Measurements from ENCODE around the gene SRR. TPM values are rescaled to one million over a fixed set of nuclear protein-coding genes. Genes with fewer than 3 reads are reported as not detected.

Gene SRR
- total RNA-seq, 1 donor, result 20.6 TPM

GRCh38 chr17:2317796-2318195 is 14.0 kb downstream of the SRR start:
- no peak overlapping the region for H3K4me3 ChIP-seq (ENCODE audit: insufficient read depth, low read length)
- H2AFZ ChIP-seq (ENCODE audit: low read length), result no peak overlapping the region
- no peaks in the 10 kb centered on the region for H3K9me3 ChIP-seq (ENCODE audit: low read depth, low read length)
- no peak overlapping the region for H3K4me2 ChIP-seq (ENCODE audit: insufficient read depth, low read length)
- H4K20me1 ChIP-seq (ENCODE audit: insufficient read depth, low read length), result no peaks in the 10 kb centered on the region
- no peak for TF ChIP-seq CTCF (IDR thresholded peaks at IDR 0.05; ENCODE audit: extremely low read depth, low read depth, low read length)
- no peaks in the 10 kb centered on the region for H3K4me1 ChIP-seq (ENCODE audit: insufficient read depth, low read length)
- H3K27ac ChIP-seq (ENCODE audit: low read depth, low read length), result no peak overlapping the region
- no peak for DNase-seq (ENCODE audit: insufficient read length, low spot score, missing footprints)
- peaks cover 13% of the 10 kb centered on the region for H3K36me3 ChIP-seq (ENCODE audit: insufficient read depth, low read length)
- H3K27me3 ChIP-seq (ENCODE audit: insufficient read depth, low read length), result no peaks in the 10 kb centered on the region
- no peaks in the 10 kb centered on the region for H3K79me2 ChIP-seq (ENCODE audit: insufficient read depth, low read length)

- Histone ChIP-seq H3K79me2 (ENCODE audit: insufficient read depth, low read length) (no peaks in the 10 kb centered on the region), H3K36me3 (ENCODE audit: insufficient read depth, low read length) (peaks cover 25% of the 10 kb centered on the region), H4K20me1 (ENCODE audit: insufficient read depth, low read length) (no peaks in the 10 kb centered on the region), H3K27me3 (ENCODE audit: insufficient read depth, low read length) (no peaks in the 10 kb centered on the region), H3K4me1 (ENCODE audit: insufficient read depth, low read length) (no peaks in the 10 kb centered on the region), H3K9me3 (ENCODE audit: low read depth, low read length) (no peaks in the 10 kb centered on the region), H3K4me3 (ENCODE audit: insufficient read depth, low read length) (no peak overlapping the region), H3K4me2 (ENCODE audit: insufficient read depth, low read length) (no peak overlapping the region), H3K27ac (ENCODE audit: low read depth, low read length) (no peak overlapping the region), H2AFZ (ENCODE audit: low read length) (no peak overlapping the region)
- no peak for DNase-seq (ENCODE audit: insufficient read length, low spot score, missing footprints)
- no peak for TF ChIP-seq CTCF (IDR thresholded peaks at IDR 0.05; ENCODE audit: extremely low read depth, low read depth, low read length)
These were observed 15.3 kb downstream of the SRR start for GRCh38 chr17:2319051-2319450.

- peaks cover 45% of the 10 kb centered on the region for H3K36me3 ChIP-seq (ENCODE audit: insufficient read depth, low read length)
- TF ChIP-seq CTCF (IDR thresholded peaks at IDR 0.05; ENCODE audit: extremely low read depth, low read depth, low read length), result no peak
These were observed 17.6 kb downstream of the SRR start for GRCh38 chr17:2321399-2321798.

GRCh38 chr17:2323629-2324314 is 20.0 kb downstream of the SRR start:
- H3K36me3 ChIP-seq (ENCODE audit: insufficient read depth, low read length), result peaks cover 55% of the 10 kb centered on the region

More at GRCh38 chr17:2321399-2321798, 17.6 kb downstream of the SRR start:
- H3K9me3 ChIP-seq (ENCODE audit: low read depth, low read length), result no peaks in the 10 kb centered on the region
- no peak overlapping the region for H3K4me2 ChIP-seq (ENCODE audit: insufficient read depth, low read length)
- H4K20me1 ChIP-seq (ENCODE audit: insufficient read depth, low read length), result no peaks in the 10 kb centered on the region
- no peak overlapping the region for H2AFZ ChIP-seq (ENCODE audit: low read length)
- H3K79me2 ChIP-seq (ENCODE audit: insufficient read depth, low read length), result no peaks in the 10 kb centered on the region
- H3K4me3 ChIP-seq (ENCODE audit: insufficient read depth, low read length), result no peak overlapping the region
- H3K27me3 ChIP-seq (ENCODE audit: insufficient read depth, low read length), result no peaks in the 10 kb centered on the region
- DNase-seq (ENCODE audit: insufficient read length, low spot score, missing footprints), result no peak
- no peaks in the 10 kb centered on the region for H3K4me1 ChIP-seq (ENCODE audit: insufficient read depth, low read length)
- H3K27ac ChIP-seq (ENCODE audit: low read depth, low read length), result no peak overlapping the region

More at GRCh38 chr17:2323629-2324314, 20.0 kb downstream of the SRR start:
- Histone ChIP-seq H3K79me2 (ENCODE audit: insufficient read depth, low read length) (peaks cover 2% of the 10 kb centered on the region), H3K27ac (ENCODE audit: low read depth, low read length) (no peak overlapping the region), H3K4me3 (ENCODE audit: insufficient read depth, low read length) (no peak overlapping the region), H3K9me3 (ENCODE audit: low read depth, low read length) (no peaks in the 10 kb centered on the region), H2AFZ (ENCODE audit: low read length) (no peak overlapping the region), H4K20me1 (ENCODE audit: insufficient read depth, low read length) (no peaks in the 10 kb centered on the region), H3K27me3 (ENCODE audit: insufficient read depth, low read length) (no peaks in the 10 kb centered on the region), H3K4me1 (ENCODE audit: insufficient read depth, low read length) (no peaks in the 10 kb centered on the region), H3K4me2 (ENCODE audit: insufficient read depth, low read length) (no peak overlapping the region)
- DNase-seq (ENCODE audit: insufficient read length, low spot score, missing footprints), result no peak
- no peak for TF ChIP-seq CTCF (IDR thresholded peaks at IDR 0.05; ENCODE audit: extremely low read depth, low read depth, low read length)

All from osteoblast (primary cell).